ENCODE results near the gene IRF8.
"Not testable (repeated sequence)": the region's sequence is repeated elsewhere in the genome, so short reads cannot be mapped to it uniquely, and the experiment has no call there.

The IRF8 gene

DNA sequence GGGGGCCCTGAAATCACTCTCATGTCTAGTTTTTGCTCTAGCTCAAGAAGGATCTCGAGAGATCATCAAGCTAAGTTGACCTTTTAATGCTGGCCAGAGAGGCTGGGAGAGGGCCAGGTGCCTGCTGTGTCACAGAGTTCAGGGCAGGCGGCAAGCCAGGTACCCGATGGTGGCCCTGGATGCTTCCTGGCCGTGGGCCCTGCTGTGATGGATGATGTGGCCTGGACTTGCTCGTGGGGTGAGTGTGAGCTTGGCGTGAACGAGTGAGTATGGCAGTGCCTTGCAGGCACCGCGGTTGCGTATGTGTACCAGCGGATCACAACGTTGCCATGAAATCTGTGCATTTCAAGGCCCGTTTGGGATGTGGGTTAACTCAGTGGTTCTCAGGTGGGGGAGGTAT, 7.4 kb downstream of the IRF8 start:
- H3K27ac ChIP-seq, result no peak overlapping the region
- no peak for TF ChIP-seq CTCF (conservative IDR thresholded peaks at IDR 0.05)

DNA sequence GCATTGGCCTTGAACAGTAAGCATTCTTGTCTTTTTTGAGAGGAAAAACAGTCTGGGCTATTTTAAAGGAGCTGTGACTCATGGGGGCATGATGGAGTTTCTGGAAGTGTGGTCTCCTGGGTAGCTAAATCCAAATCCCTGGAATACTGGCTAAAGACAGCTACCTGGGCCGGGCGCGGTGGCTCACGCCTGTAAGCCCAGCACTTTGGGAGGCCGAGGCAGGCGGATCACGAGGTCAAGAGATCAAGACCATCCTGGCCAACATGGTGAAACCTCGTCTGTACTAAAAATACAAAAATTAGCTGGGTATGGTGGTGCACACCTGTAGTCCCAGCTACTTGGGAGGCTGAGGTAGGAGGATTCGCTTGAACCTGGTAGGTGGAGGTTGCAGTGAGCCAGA, 8.3 kb downstream of the IRF8 start:
- H3K27ac ChIP-seq, result not testable (repeated sequence)

- no peak for TF ChIP-seq CTCF (conservative IDR thresholded peaks at IDR 0.05)
- no peak overlapping the region for H3K27ac ChIP-seq
Observed at GRCh38 chr16:85908444-85908843, 9.5 kb downstream of the IRF8 start.

DNA sequence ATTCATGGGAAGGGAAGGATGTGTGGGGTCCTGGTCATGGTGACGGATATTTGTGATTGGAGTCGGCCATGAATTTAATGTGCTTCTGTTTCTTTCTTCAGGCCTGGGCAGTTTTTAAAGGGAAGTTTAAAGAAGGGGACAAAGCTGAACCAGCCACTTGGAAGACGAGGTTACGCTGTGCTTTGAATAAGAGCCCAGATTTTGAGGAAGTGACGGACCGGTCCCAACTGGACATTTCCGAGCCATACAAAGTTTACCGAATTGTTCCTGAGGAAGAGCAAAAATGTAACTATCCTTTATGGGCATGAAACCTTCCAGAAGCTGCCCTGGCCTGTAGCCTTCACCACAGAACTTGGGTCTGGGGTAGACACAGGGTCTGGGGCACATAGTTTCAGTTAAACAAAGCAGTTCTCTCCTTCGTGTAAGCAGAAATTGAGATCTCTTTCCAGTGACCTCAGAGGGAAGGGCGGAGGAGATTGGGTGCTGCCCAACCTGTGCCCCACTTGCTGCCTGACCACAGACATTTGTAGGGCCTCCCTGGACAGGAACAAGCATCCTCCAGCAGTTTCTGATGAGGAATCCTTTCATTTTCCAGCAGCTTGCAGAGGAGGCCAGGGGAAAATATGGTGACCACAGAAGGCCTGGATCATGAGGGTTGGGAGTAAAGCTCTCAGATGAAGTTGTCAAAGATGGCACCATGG, 10.1 kb downstream of the IRF8 start:
- H3K27ac ChIP-seq, result no peak overlapping the region
- TF ChIP-seq CTCF (conservative IDR thresholded peaks at IDR 0.05), result no peak

DNA sequence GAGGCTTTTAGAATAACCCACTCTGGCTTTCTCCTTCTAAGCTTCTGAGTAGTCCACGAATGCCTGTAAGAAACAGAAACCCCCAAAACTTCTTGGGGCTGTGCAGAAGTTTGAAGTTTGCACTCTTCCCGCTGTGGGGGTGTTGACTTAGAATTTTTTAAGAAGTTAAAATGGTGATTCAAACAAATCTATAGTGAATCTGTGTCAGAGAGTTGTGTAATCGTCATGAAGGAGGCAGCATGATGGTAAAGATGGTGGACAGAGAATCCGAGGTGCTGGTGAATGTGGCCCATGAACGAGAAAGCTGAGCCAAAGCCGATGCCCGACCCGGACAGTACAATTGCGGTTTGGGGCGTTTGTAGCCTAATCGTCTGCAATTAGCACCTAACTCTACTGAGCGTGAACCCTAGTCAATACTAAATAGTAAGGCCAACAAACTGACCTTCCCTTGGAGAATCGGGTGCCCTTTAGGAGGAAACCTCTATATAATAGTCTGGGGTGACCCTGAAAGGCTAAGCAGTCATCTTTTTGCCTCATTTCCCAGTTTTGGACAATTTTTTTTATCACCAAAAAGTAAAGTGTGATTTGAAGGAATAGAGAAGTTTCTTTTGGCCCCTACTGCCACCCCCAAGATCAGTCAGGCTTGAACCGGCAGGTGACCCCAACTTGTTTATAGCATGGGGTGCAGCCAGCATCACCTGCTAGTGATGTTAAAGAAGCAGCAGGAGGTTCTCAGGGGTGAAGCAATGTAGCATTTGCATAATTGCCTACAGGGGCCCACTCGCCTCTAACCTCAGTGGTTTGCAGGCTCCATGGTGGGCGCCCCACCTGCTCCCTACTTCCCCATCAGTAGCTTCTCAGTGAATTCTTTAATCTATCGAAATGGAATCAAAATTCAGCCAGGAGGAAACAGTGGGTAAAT, 11.2 kb downstream of the IRF8 start:
- TF ChIP-seq CTCF (conservative IDR thresholded peaks at IDR 0.05), result no peak
- no peak overlapping the region for H3K27ac ChIP-seq

DNA sequence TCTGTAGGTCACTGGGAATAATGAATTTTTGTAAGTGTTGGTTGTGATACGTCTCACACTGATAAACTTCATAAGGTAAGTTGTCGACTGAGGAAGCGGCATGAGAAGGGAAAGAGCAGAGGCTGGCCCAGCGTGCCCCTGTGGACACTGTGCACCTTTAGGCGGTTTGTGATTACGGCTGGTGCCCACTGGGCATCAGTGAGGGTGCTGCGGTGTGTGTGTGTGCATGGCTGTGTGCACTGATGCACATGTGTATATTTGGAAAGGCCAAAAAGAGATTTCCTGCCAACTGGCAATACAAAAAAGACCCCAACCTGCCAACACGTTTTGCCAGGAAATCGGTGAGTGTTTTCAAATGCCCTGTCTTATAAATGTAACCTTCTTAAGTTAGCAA, 11.9 kb downstream of the IRF8 start:
- no peak for TF ChIP-seq CTCF (conservative IDR thresholded peaks at IDR 0.05)
- no peak overlapping the region for H3K27ac ChIP-seq

DNA sequence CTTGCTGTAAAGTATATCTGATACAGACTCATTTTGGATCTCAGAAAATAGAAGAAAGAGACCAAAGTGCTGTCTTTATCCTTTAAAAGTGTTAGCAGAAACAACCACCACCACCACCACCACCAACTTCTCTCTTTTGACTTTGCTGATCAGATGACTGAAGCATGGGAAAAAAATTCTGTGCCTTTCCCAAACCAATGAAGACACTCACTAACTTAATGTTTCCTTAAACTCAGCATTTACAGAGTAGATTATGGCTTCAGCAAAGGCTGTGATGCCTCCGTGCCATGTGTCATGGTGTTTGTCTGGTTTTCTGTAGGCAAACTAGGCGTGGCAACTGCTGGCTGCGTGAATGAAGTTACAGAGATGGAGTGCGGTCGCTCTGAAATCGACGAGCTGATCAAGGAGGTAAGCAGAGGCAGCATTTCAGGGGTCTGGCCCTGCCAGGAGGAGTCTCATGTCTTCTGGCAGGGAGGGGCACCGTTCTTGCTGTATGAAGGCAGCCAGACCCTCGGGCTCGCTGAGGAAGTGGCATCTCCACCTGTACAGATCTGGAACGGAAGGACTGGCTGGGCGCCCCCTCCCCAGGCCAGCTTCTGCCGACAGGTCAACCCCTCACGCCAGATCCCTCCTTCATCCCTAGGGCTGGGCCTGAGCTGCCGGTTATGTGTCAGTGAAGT, 12.4 kb downstream of the IRF8 start:
- H3K27ac ChIP-seq, result no peak overlapping the region
- no peak for TF ChIP-seq CTCF (conservative IDR thresholded peaks at IDR 0.05)

Data from VCaP (cell line).